ENCODE data around the gene WDR37. TPM values are rescaled to one million over a fixed set of nuclear protein-coding genes. Genes with fewer than 3 reads are reported as not detected.

WDR37 gene
- total and polyA plus RNA-seq, 12 donors, result 6.8 to 36.5 (median 31.4) TPM

DNA sequence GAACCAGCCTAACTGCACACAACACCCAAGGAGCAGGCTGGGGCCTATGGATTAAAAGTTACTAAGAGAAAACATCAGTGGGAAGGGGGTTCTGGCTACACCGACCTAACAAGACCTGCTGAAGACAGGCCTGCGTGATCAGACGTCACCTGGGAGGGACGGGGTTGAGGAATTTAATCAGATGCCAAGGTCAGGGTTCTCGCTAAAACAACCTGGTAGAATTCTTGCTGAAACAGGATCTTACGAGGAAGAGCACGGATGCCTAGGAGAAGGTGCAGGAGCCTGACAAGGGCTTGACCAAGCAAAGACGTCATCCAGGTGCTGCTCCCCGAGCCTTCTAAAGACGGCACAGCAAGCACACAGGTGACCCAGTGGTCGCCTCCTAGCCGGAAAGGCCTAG lies 32.1 kb upstream of the WDR37 start:
- H3K4me1 ChIP-seq, result peaks cover 0 to 8% (median 0%) of the 10 kb centered on the region in 9 donors
- whole genome bisulfite sequencing, 2 donors, result 89 to 93% methylated on average over 12 of the region's 12 CpGs
- ATAC-seq (peak in 1 of 8 donors; percentile 14), DNase-seq (no peak)
- no peak overlapping the region for H3K27ac ChIP-seq
- TF ChIP-seq, protein P1, sequence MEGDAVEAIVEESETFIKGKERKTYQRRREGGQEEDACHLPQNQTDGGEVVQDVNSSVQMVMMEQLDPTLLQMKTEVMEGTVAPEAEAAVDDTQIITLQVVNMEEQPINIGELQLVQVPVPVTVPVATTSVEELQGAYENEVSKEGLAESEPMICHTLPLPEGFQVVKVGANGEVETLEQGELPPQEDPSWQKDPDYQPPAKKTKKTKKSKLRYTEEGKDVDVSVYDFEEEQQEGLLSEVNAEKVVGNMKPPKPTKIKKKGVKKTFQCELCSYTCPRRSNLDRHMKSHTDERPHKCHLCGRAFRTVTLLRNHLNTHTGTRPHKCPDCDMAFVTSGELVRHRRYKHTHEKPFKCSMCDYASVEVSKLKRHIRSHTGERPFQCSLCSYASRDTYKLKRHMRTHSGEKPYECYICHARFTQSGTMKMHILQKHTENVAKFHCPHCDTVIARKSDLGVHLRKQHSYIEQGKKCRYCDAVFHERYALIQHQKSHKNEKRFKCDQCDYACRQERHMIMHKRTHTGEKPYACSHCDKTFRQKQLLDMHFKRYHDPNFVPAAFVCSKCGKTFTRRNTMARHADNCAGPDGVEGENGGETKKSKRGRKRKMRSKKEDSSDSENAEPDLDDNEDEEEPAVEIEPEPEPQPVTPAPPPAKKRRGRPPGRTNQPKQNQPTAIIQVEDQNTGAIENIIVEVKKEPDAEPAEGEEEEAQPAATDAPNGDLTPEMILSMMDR (IDR thresholded peaks at IDR 0.05), result no peak
- no peak overlapping the region for H3K4me3 ChIP-seq
- intact Hi-C loops (cut with DNase I), result no loop called here
- no peaks in the 10 kb centered on the region for H3K27me3 ChIP-seq
- no peaks in the 10 kb centered on the region for H3K9me3 ChIP-seq
- H3K36me3 ChIP-seq, result peaks cover 0 to 14% (median 0%) of the 10 kb centered on the region in 9 donors

DNA sequence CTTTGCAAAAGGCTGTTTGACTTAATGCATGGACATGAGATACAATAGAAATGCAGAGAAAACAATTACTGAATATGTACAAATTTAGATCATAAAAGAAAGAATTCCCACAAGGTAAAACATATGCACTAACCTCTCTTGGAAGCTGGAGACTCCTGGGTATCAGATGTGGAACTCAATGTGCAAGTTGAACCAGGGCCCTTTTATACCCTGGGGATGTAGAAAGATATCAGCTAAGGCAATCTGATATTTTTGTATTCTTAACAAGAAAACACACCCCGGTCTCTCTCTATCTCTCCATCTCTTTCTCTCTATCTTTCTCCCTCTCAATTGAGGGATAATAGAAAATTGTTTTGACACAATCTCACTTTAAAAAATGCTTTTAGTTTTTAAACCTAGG lies 30.5 kb upstream of the WDR37 start, which contains the start of gene IDI2:
Gene IDI2, minus strand, starts transcription at position 177 of the 400 bp plus-strand sequence. CDS start 1,136 bp downstream, outside the sequence.
- Histone ChIP-seq H3K4me1 (peaks cover 0 to 8% (median 0%) of the 10 kb centered on the region in 9 donors), H3K27ac (peak within 1 kb of the TSS in 7 of 10 donors; percentile 8 to 78 (median 62)), H3K27me3 (no peaks in the 10 kb centered on the region), H3K9me3 (no peaks in the 10 kb centered on the region), H3K36me3 (no peaks in the 10 kb centered on the region), H3K4me3 (no peak within 1 kb of the TSS)
- DNase-seq (no peak), ATAC-seq (no peak)
- intact Hi-C loops (cut with DNase I), result no loop called here
- TF ChIP-seq, protein P1 (IDR thresholded peaks at IDR 0.05), result no peak
- WGBS, 2 donors, result 46 to 68% methylated on average over 1 of the region's 1 CpG

DNA sequence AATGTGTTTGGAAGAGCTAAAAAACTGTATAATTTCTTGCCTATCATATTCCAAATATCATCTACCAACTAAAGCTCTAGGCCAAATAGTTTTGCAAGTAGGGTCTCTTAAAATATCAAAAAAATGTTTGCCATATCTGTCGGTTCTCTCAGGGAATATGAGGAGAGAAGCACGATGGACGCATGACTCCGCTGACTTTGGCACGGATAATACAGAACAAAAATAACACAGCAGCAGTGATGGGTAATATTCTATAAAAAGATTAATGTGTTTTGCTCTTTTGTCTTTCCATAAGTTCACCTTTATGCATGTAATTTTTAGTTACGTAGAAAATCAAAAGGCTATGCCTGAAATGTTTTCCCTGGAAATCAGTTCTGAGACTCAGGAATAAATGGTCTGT lies 29.6 kb upstream of the WDR37 start:
- H3K4me3 ChIP-seq, result no peak overlapping the region
- ATAC-seq (peak in 6 of 8 donors; percentile 46 to 80 (median 70)), DNase-seq (no peak)
- H3K9me3 ChIP-seq, result no peaks in the 10 kb centered on the region
- 41 to 58% methylated on average over 6 of the region's 6 CpGs for WGBS, 2 donors
- intact Hi-C loops (cut with DNase I), result no loop called here
- peak overlapping the region in 8 of 10 donors; percentile 8 to 78 (median 56) for H3K27ac ChIP-seq
- TF ChIP-seq, protein P1 (IDR thresholded peaks at IDR 0.05), result no peak
- H3K27me3 ChIP-seq, result no peaks in the 10 kb centered on the region
- peaks cover 0 to 8% (median 0%) of the 10 kb centered on the region in 9 donors for H3K4me1 ChIP-seq
- H3K36me3 ChIP-seq, result no peaks in the 10 kb centered on the region

DNA sequence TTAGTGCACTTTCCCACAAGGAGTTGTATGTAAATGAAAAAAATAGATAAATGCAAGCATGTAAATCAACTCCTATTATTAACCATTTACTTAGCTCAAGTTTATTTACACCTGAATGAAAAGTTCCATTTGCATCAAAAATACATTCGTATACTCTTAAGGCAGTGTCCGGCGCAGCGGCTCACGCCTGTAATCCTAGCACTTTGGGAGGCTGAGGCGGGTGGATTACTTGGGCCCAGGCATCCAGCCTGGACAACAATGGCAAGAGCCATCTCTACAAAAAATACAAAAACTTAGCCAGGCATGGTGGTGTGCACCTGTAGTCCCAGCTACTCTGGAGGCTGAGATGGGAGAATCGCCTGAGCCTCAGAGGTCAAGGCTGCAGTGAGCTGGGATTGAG lies 26.3 kb upstream of the WDR37 start:
- Histone ChIP-seq H3K4me1 (peaks cover 0 to 8% (median 0%) of the 10 kb centered on the region in 9 donors), H3K27ac (no peak overlapping the region), H3K9me3 (no peaks in the 10 kb centered on the region), H3K36me3 (no peaks in the 10 kb centered on the region), H3K27me3 (no peaks in the 10 kb centered on the region), H3K4me3 (no peak overlapping the region)
- ATAC-seq (no peak), DNase-seq (no peak)
- intact Hi-C loops (cut with DNase I), result no loop called here
- WGBS, 2 donors, result 96 to 97% methylated on average over 7 of the region's 7 CpGs
- TF ChIP-seq, protein P1 (IDR thresholded peaks at IDR 0.05), result no peak
